Measurements from ENCODE around the gene COL4A1.

Gene COL4A1

GRCh38 chr13:110133425-110134235 is 173.3 kb downstream of the COL4A1 start:
- no peak for DNase-seq (ENCODE audit: low read depth in 2 of 2)

- no peak for DNase-seq (ENCODE audit: low read depth in 2 of 2)
These were observed 174.6 kb downstream of the COL4A1 start for GRCh38 chr13:110132225-110132982.

- DNase-seq (ENCODE audit: low read depth in 2 of 2): no peak
These were observed 175.5 kb downstream of the COL4A1 start for GRCh38 chr13:110131424-110131823.

GRCh38 chr13:110130431-110130830 is 176.5 kb downstream of the COL4A1 start:
- DNase-seq (ENCODE audit: low read depth in 2 of 2): no peak

GRCh38 chr13:110129539-110130186 is 177.3 kb downstream of the COL4A1 start:
- DNase-seq (ENCODE audit: low read depth in 2 of 2): no peak

GRCh38 chr13:110129076-110129475 is 177.9 kb downstream of the COL4A1 start:
- no peak for DNase-seq (ENCODE audit: low read depth in 2 of 2)

- no peak for DNase-seq (ENCODE audit: low read depth in 2 of 2)
These were observed 178.4 kb downstream of the COL4A1 start for GRCh38 chr13:110128546-110128945.

GRCh38 chr13:110127986-110128511 is 178.9 kb downstream of the COL4A1 start:
- no peak for DNase-seq (ENCODE audit: low read depth in 2 of 2)

- DNase-seq (ENCODE audit: low read depth in 2 of 2): no peak
These were observed 180.5 kb downstream of the COL4A1 start for GRCh38 chr13:110126391-110126961.

- no peak for DNase-seq (ENCODE audit: low read depth in 2 of 2)
These were observed 181.2 kb downstream of the COL4A1 start for GRCh38 chr13:110125613-110126272.

GRCh38 chr13:110125157-110125556 is 181.8 kb downstream of the COL4A1 start:
- no peak for DNase-seq (ENCODE audit: low read depth in 2 of 2)

GRCh38 chr13:110124201-110124940 is 182.6 kb downstream of the COL4A1 start:
- no peak for DNase-seq (ENCODE audit: low read depth in 2 of 2)

GRCh38 chr13:110123041-110123809 is 183.7 kb downstream of the COL4A1 start:
- DNase-seq (ENCODE audit: low read depth in 2 of 2): no peak

GRCh38 chr13:110121422-110122083 is 185.4 kb downstream of the COL4A1 start:
- no peak for DNase-seq (ENCODE audit: low read depth in 2 of 2)

- no peak for DNase-seq (ENCODE audit: low read depth in 2 of 2)
These were observed 186.7 kb downstream of the COL4A1 start for GRCh38 chr13:110119935-110120905.

GRCh38 chr13:110118106-110118505 is 188.9 kb downstream of the COL4A1 start:
- DNase-seq (ENCODE audit: low read depth in 2 of 2): no peak

GRCh38 chr13:110116072-110116487 is 190.9 kb downstream of the COL4A1 start:
- peak in 1 of 2 donors; percentile 14 for DNase-seq (ENCODE audit: low read depth in 2 of 2)

GRCh38 chr13:110115591-110115990 is 191.4 kb downstream of the COL4A1 start:
- DNase-seq (ENCODE audit: low read depth in 2 of 2): no peak
